ENCODE results near the gene CETN1.

CETN1 gene

DNA sequence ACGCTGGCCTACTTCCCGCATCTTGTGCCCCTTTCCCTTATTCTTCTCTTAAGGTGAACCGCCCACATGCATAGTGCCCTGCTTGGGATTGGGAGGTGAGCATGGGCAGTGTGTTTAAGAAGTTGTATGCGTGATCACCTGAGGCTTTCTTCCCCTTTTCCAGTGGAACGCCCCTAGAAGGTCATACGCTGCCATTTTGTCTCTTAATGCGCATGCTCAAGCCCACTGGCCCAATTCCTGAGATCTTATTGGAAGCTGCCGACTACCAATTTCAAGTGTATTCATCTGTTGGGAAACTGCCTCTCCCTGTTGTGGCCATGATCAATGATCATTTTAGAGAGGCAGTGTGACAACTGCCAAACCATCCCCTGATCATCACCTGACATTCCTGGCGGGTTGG is 3.3 kb upstream of the CETN1 start:
- DNase-seq (ENCODE audit: low read depth) = no peak

DNA sequence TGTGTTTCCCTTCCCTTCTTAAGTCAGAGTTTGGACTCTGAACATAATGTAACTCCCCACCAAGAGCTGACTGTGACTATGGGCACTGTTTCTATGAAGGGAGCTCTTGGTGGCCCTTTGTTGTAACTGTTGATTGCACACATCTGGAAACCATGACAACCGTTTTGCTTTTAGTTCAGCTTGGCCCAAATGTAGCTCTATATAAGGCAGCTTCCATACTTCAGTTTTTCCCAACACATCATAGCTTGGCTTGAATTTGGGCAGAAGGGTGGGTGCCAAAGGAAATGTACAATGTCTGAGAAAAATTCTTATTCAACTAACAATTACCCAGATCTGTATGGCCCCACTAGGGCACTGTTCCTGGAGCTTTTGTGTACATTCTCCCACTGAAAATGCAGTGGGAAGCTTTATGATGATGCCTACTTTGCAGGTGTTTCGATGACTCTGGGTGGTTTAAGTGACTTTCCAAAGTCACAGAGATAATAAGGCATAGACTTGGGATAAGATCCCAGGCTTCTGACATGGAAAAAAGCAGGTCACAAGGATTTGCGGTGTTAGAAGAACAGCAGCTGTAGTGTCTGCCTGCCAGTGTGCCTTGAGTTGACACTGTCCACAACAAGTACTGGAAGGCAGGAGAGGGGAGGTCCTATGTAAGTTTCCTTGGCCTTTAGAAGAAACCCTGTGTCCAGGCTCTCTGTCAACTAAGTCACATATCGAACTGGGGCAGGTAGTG is 2.4 kb upstream of the CETN1 start:
- DNase-seq (ENCODE audit: low read depth) = no peak

DNA sequence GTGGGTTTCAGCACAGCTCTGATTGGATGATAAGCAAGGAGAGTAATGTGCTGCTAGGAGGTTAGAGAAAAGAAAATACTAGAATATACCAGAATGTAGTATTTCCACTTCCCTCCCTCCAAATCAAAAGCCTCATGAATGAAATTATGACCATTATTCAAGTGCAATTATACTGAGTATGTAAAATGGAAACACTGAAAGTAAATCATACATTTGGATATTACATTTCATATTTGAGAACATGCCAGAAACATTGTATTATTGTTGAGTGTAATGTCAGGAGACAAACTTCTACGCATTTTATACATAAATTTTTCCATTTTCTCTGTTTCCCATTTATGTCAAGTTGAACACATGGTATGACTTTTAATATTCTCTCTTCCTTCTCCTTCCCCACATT is 942 bp upstream of the CETN1 start:
- DNase-seq (ENCODE audit: low read depth) = no peak

DNA sequence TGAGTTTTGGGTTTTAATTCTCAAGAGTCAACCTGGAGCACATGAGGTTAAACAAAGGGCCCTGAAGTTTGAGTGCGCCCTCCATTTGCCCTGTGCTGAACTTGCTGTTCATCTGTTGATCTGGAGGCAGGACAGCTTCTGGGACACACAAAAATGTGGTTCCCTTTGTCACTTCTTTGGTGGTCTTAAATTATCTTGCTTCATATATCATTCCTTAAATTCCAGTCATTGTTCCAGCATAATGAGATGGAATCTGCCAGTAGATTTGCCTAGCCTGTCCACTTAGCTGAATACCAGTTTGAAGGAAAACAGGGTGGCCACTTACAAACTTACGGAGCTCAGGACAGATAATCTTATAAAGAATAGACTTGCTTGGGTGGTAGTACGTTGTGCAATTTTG is 916 bp downstream of the CETN1 start:
- DNase-seq (ENCODE audit: low read depth) = no peak

DNA sequence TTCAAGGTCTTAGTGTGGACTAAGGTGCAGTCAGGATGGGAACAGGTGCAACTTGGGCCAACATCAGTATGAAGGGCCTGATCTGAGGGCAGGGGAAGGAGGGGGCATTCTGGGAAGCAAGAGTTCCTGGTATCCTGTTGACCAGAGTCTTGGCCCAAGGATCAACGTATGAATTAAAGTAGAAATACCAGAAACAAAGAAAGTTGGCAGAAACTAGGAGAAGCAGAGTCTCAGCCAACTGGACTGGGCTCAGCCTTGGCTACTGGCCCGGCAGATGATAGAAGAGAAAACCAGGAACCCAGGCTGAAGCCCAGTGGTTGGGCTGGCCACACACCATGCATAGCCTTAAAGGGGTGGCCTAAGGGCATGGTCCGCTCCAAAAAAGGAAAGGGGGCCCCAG is 2.3 kb downstream of the CETN1 start:
- no peak for DNase-seq (ENCODE audit: low read depth)

DNA sequence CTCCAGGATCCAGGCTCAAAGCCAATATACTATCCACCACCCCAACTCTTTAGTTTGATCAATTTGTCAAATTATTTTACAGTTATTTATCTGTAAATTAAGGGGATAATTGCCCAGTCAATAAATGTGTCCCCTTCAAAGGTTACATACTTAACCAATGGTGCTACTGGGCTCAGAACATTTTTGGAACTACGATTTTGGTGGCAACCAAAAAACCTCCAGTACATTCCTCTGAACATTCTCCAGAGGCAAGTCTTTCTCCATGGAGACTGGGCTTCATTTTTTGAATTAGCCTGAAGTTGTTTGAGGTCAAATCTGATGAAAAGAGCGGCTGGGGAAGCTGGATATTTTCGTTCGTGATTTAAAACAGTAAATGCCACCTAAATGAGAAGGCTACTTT is 14.9 kb downstream of the CETN1 start:
- DNase-seq (ENCODE audit: low read depth) = no peak

DNA sequence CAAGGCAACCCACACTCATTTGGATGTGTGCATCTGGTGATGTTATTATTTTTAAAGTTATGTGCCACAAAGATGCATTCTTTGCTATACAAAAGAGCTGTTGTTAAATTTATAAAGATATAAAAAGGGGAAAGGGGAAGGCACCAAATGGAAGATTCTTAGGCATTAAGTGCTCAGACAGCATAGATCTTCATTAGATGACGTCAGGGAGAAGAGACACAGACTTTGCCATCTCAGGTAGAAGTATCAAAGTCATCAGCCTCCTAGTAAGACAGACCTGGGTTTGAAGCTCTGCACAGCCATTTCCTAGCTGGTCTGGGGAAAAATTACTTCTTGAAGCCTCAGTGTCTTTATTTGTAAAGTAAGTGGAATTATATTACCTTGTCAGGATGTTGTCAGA is 15.4 kb downstream of the CETN1 start:
- no peak for DNase-seq (ENCODE audit: low read depth)

DNA sequence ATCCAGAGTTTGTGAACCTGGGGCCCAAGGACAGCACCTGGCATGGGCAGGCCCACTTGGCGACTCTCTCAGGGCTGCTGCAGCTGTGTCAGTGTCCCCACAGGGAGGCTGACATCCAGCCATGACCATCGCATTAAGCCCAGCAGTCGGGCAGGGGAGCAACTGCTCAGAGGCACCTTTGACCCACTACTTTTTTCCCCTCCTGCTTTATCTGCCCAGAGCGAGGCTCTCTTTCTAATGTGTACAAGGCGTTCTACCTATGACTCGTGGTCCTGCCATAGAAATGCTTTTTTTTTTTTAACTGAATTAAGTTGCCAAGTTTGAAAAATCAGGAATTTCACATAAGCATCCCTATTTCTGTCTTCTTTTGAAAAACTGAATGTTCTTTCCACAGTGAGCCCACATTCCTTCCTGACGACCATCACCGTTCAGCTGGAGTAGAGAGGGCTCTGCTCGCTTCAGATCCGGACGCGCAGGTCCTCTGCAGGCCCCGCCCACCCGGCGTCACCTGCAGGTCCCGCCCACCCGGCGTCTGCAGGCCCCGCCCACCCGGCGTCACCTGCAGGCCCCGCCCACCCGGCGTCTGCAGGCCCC is 16.2 kb downstream of the CETN1 start:
- DNase-seq (ENCODE audit: low read depth) = no peak

DNA sequence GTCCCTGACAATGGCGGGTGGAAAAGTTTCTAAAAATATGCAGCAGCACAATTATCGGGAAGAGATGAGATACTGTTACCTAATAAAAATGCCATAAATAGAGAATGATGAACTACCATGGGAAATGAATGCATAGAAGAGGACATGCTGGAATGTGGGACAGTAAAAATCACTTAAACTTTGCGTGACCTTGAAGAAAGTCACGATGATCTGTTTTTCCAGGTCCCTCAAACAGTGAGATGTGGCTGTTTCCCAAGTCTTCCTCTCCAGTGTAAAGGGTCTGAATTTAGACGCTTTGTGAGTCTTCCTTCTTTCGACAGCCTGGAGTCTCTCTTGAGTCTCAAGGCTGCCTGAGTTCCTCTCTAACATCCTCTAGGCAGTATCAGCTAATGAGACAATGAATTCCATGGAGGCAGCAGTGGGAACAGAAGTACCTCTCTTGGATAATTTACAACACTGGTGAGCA is 18.0 kb downstream of the CETN1 start:
- DNase-seq (ENCODE audit: low read depth) = no peak

DNA sequence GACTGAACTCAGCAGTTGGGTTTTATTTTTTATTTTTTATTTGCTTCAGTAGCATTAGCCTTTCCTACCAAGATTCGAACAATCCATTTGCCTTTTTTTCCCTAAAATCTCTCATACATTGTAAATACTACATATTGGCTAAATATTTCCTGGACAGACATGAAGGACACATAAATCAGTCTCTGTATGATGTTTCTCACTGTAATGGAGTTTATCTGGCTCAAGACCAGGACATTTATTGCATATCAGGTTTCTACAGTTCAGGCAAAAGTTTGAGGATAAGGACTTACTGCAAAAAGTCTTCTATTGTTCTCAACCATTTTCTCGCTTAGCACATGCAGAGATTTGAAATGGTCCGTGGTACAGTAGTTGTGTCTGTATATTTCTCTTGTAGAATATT is 19.9 kb downstream of the CETN1 start:
- DNase-seq (ENCODE audit: low read depth) = no peak

DNA sequence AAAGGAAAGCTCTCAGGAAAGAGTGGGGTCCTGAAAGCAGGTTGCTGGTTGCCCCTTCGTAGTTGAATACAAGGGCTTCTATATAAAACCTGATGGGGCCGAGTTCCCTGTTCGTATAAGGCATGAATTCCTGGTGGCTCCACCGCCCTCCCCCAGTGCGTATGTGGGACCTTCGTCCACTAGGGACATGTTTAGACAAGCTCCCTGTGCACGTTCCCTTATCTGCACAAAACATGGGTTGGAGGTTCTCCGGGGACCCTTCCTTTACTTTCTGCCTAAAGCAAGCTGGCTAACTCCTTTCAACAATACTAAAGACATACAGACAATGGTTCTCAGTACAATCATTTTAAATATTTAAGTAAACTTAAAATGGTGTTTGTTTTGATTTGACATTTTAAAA is 24.6 kb downstream of the CETN1 start:
- no peak for DNase-seq (ENCODE audit: low read depth)

DNA sequence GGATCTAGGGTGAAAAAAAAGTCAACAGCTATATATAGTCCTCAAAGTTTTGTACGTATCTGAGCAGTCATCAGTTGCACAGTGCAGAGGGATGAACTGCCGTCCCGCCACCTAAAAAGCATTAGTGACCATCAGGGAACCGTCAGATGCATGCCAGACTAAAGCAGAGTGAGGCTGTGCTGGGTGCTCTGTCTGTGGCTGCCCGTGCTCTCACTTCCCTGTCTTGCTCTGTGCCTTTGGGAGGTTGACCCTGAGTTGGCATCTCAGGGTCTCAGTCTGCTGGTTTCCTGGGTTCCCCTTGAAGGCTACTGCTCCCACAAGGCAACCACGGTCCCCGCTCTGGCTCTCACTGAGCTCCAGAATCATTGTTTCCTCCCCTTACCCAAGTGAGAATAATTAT is 27.8 kb downstream of the CETN1 start:
- DNase-seq (ENCODE audit: low read depth) = no peak

DNA sequence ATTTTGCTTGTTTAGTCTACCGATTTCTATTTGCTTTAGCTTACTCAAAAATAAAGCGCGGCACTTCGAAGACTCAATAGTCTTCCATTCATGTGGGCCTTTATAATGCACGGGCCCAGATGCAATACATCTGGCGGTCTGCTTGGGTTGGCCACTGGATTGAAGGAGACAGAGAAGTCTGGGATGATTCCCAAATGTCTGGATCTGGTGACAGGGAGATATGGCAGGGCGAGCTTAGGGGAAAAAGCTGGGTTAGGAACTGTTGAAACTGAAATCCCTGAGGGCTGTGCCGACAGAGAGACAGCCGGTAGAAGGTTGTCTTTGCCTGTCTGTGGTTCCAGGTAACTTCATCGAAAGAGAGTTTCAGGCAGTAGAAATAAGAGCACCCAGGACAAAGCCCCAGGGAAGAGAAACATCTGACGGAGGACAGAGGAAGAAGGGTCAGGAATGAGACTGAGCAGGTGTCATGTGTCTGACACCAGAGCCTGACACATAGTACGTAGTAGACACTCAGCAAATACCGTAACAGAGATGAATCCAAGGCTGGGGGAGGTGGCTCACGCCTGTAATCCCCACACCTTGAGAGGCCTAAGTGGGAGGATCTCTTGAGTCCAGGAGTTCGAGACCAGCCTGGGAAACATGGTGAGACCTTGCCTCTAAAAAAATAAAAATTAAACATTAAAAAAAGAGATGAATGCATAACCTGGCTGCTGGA is 30.2 kb downstream of the CETN1 start:
- DNase-seq (ENCODE audit: low read depth) = no peak

DNA sequence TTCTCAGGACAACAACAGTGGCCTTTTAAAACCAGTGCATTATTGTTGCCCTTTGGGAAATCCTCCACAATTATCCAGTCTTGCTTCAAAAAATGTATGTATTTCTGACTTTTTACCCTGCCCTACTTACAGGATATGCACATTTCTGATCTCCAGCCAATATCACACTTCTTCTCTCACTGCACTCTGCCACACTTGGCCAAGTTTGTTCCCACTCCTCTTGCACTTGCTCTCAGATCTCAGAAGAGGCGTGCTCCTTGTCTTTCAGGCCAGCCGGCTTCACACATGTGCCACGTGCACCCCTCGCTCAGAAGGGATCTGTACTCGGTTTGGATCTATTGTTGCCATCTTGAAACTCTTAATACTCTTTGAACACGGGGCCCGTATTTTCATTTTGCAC is 32.0 kb downstream of the CETN1 start:
- no peak for DNase-seq (ENCODE audit: low read depth)

DNA sequence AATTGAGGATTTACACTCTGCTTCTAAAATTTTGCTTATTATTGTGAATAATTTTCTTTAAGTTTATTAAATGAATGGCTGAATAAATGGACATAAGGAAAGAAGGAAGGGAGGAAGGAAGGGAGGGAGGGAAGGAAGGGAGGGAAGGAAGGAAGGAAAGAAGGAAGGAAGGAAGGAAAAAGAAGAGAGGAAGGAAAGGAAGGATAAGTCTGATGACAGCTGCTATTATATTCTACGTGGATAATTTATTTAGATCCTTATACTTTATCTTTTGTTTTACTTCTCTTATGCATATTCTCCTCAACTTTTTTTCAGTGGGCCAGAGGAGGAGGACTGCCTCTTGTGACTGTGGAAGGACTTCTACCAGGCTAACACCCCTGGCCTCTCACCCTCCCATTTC is 34.0 kb downstream of the CETN1 start:
- no peak for DNase-seq (ENCODE audit: low read depth)

DNA sequence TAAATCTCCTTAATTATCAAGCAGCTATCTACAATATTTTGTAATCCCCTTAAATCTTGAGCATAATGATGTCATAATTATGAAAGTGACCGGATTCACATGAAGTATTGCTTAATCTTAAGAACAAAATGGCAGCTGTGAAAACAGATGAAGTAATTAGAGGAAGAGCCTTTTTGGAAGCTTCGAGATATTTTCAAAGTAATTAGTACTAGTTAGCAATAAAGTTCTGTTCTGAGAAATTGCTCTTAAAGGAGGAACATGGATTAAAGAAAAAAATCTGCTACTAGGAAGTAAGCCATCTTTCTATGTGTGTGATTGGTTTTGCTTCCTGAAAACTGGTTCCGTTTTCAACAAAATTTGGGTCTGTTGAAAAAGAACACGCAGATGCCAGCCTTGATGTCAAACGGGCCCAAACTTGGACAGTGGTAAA is 34.9 kb downstream of the CETN1 start:
- no peak for DNase-seq (ENCODE audit: low read depth)

DNA sequence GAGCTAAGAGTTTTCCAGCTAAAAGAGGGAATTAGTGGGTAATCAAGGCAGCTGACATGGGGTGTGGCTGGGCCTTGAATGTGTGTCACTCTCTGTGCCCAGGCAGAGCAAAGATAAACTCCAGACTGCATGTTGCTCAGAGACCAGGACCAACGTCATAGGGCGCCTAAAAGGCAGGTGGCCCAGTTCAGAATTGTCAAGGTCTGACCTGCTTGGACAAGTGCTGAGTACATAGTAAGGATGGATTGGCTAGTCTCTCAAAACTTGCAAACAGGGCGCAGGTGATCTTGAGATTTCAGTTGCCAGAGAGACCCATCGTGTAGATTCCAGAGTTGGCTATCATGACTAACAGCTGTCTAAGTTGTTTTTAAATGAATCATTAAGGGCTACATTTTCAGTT is 35.6 kb downstream of the CETN1 start:
- no peak for DNase-seq (ENCODE audit: low read depth)

DNA sequence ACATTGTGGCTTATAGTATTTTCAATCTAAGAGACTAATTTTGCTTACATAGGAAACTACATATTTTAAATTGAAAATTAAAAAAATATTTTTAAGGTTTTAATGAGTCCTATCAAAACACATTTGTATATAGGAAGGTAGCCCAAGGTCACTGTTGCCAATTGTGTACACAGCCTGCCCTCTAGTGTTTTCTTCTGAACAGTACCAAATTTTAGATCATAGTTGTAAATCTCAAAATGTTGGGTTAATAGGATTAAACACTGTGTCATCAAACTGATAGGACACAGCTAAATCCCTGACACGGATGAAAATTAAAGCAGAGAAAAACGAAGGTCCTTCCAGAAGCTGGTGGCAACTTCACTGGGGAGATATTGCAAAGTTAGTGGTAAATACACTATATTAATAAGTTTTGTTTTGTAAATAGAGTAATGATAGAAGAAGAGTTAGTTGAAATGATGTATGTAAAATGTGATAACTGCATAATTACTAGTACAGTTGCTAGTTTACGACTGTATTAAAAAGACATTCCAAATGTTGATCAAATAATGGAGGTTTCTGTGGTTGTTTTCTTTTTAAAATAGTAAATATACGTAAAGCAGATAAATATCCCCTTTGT is 36.3 kb downstream of the CETN1 start:
- no peak for DNase-seq (ENCODE audit: low read depth)

DNA sequence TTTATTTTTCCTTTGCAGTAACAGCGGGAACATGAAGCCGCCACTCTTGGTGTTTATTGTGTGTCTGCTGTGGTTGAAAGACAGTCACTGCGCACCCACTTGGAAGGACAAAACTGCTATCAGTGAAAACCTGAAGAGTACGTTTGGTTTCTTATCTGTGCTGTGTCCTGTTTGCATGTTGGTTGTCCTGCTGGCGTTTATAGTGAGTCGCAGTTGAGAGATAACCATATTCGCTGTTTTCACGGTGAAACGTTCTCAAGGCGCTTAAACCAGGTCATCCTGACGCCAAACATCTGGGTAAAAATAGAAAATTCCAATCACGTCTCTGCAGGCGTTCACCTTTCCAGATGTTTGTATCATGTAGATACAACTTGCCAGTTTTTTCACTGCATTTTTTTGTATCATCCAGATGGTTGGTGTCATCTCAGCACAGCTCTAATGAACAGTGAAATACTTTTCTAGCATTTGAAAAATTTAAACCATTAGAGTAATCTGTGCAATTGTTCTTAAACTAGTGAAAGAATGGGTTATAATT is 37.9 kb downstream of the CETN1 start:
- no peak for DNase-seq (ENCODE audit: low read depth)

DNA sequence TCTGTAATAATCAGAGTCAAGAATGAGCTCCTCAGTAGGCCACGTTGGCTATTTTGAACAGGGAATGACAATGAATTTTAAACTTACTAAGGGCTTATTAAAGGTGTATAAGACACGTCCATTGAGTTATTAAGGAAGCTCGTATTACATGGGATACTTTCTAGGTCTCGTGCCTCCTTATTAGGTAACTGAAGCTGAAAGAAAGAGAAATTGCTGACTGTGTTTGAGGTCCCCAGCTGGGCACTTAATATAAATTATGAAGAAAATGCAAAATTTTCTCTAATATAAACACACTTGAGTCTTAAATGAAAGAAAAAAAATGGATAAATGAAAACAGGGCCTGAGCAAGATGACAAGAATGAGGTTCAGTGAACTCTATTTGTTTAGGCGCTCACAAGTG is 38.4 kb downstream of the CETN1 start:
- DNase-seq (ENCODE audit: low read depth) = no peak

DNA sequence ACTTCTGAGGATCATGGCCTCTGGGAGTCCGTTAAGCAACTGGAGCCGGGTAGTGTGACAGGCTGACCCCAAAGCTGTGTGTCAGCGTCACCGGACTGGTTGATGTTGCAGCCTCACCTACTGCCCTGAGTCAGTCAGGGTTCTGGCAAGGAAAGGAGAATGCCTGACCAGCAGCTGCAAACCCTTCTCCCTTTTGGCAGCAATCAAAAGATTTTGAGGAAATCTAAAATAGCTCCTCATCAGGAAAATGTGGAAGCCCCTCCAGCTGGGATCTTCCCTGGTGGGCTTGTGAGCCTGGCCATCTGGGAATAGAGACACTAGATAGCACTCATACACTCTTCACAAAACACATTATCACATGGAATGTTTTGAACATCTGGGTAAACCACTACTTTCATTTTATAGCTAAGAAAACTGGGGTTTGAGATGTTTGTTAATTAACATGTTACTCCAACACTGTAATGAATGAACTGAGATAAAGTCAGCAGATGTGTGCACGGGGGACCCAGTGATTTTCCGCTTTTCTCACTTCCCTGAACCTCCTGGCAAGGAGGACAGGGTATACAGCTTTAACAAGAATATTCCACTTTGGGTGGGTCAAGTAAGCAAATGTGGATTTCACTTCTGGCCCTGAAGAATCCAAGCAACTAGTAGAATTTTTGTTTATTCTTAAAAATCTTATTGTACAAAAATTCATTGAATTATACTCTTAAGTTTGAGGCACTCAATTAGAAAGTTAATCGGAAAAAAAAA is 41.3 kb downstream of the CETN1 start:
- no peak for DNase-seq (ENCODE audit: low read depth)

DNA sequence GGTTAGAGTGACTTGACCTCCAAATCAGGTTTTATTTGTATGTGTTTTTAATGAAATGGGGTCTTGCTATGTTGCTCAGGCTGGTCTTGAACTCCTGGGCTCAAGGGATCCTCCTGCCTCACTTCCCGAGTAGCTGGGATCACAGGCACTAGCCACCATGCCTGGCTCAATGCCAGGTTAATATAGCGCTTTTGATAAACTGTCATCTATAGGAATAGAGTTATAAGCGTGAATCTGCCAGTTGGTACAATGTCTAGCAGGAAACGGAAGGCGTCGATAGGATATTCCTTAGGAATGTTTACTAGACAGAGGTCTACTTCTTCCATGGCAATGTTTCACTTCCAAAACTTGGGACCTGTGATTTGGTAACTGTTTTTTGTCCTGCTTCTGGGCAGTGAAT is 42.1 kb downstream of the CETN1 start:
- DNase-seq (ENCODE audit: low read depth) = no peak
